Amniotic stem cell (primary cell): ENCODE results near the gene FBLN7.

Experiments
- DNase-seq: peaks from one replicate; lab custom pipeline; 2025; lab: John Stamatoyannopoulos, UW

The FBLN7 gene

DNA sequence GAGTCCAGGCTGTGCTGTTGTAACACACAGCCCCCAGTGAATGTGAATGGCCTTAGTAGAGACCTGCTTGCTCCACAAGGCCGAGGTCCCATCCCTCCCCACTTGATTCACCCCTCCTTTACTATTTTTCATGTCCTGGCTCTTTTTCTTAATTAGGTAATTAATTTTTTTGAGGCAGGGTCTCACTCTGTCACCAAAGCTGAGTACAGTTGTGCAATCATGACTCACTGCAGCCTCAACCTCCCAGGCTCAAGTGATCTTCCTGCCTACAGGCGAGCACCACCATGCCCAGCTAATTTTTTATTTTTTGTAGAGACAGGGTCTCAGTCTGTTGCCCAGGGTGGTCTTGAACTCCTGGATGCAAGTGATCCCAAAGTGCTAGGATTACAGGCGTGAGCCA is 19.3 kb downstream of the FBLN7 start:
- no peak for DNase-seq

DNA sequence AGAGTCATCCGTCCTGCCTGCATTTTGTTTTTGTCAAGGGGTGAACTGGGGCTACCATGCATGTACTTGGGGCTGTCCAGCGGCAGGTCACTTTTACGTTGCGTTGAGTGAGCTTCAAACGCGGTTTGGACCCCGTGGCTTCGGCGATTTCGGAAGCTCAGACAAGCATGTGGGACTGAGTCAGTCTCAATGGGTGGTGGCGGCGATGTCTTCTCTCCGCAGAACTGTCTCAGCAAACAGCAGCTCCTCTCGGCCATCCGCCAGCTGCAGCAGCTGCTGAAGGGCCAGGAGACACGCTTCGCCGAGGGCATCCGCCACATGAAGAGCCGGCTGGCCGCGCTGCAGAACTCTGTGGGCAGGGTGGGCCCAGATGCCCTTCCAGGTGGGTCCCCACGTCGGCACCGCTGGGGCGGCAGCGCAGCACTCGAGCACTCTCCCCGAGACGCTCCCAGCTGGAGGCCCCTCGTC is 21.3 kb downstream of the FBLN7 start:
- DNase-seq = no peak

DNA sequence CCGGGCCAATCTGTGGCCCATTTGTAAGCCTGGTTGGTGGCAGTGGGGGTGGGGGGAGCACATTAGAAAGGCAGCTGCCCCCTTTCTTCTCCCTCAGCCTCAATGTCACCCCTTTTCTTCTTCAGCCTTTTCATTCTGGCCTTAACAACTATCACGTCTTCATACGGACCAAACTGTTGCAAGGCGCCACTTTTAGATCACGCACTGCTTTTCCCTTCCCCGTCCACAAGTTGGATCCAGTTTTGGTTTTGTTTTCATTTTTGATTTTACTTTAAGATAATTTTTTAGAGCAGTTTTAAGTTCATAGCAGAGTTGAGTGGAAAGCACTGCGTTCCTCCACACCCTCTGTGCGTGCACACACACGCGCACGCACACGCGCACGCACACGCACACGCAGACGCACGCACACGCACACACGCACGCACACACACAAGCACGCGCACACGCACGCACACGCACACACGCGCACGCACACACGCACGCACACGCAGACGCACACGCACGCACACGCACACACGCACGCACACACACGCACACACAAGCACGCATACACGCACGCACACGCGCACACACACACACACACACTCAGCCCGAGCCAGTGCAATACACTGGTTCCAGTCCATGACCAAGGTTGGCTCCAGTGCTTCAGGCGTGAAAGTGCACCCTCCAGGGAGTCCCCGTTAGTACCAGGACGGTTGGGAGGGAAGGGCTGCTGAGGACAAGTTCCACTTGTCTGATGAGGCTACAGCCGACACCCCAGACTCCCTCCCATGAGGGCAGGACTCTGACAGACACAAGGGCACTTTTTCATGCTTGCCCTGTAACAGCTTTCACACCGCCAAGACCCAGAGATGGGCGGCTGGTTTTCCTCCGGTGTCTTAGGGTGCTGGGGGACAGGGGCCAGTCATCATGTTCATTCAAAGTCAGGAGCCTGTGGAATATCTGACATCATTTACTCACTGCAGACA is 22.4 kb downstream of the FBLN7 start:
- DNase-seq = no peak

DNA sequence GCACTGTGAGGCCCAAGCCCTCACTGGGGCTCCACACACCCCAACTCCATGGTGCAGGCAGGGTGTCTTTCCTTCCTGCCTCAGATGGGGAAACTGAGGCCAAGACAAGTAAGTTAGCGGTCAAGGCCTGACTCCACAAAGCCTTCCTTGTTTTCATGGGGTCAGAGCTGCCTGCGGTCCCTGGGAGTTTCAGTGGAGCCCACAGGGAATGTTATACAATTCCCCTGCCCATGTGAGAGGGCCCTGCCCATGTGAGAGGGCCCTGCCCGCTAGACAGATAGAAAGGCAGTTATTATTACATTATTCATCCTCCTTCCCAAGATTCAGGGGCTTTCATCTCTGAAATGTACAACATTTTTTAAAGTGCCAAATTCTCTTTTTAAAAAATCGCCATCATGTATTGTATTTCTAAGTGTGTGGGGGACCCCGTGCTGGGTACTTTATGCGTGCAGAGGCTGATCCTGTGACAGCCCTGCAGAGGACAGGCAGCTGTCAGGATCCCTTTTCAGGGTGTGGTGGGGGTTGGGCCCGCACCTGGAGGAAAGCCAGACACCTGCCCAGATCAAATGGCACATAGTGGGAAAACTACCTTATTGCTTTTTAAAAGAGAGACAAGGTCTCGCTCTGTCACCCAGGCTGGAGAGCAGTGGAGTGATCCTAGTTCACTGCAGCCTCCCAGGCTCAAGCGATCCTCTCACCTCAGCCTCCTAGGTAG is 23.4 kb downstream of the FBLN7 start:
- no peak for DNase-seq

DNA sequence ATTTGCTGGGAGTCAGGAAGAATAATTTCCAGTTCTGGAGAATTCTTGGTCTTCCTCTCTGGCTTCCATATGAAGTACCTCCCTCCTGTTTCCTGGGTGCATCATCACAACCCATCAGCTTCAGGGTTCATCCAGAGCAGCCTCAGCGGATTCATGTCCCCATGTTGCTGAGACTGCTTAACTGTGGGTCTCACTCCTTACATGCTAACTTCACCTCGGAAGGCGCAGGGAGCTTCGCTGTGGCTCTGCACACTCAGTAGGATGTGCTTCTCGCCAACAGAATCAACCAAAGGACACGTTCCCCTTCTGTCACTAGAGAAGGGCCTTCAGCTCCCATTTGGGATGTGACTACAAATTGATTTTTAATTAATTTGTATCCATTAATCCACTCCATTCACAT is 24.2 kb downstream of the FBLN7 start:
- no peak for DNase-seq

DNA sequence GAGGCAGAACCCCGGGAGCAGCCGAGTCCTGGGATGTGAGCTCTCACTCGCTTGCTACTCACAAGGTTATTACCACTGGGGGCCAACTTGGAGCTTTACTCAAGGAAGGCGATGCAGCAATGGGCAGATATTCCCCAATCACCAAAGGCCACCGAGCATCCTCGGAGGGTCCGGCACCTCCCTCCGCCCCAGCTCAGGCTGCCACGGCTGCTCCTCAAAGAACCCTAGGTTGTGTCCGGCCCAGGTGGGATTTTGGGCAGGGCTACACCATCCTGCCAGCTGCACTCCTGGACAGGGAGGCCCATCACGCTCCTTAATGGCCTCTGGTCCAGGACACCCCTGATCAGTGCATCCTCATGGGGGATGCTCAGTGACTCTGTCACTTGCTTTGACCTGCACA is 24.8 kb downstream of the FBLN7 start:
- DNase-seq = no peak

DNA sequence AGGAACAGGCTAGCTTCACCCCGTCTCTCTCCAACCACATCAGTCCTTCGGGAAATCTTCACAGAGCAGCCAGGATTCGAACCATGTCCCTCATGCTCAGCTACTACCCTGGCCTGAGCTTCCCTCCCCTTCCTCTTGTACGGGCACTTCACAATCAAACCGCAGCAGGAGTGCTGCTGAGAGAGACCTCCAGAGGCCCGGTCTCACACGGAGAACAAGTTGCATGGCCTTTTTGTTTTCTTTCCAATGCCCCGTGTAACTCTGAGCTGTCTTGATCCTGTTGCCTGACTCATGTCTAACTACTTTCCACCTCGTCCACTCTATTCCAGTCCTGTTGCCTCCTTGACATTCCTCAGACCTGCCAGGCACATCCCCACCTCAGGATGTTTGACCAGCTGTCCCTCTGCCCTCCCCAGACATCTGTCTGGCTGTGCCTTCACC is 25.4 kb downstream of the FBLN7 start:
- DNase-seq = no peak

DNA sequence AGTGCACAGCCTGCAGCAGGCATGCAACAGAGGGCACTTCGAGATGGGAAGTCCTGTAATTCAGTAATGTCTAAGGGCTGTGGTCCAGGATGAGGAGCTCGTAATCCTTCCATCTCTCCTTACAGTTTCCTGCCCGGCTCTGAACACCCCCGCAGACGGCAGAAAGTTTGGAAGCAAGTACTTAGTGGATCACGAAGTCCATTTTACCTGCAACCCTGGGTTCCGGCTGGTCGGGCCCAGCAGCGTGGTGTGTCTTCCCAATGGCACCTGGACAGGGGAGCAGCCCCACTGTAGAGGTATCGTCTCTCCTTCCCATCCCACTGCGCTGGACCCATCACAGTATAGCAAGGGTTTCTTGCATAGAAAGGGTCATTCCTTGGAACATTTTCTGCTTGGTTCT is 26.7 kb downstream of the FBLN7 start:
- DNase-seq = no peak

DNA sequence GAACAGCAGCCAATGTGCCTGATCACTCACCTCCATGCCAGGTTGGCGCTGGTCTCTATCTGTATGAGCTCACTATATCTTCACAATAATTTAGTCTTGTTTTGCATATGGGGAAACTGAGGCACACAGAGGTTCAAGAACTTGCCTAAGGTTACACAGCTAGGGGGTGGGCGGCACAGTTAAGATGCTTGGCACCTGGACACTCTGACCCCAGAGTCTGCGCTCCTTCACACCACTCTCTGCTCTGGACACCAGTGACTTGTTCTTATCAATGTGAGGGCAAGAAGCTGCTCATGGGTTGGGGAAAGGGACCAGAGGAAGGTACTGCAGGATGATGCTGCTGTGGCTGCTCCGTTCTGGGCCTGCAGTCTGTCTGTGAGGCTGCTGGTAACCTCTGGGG is 27.1 kb downstream of the FBLN7 start:
- DNase-seq = no peak

DNA sequence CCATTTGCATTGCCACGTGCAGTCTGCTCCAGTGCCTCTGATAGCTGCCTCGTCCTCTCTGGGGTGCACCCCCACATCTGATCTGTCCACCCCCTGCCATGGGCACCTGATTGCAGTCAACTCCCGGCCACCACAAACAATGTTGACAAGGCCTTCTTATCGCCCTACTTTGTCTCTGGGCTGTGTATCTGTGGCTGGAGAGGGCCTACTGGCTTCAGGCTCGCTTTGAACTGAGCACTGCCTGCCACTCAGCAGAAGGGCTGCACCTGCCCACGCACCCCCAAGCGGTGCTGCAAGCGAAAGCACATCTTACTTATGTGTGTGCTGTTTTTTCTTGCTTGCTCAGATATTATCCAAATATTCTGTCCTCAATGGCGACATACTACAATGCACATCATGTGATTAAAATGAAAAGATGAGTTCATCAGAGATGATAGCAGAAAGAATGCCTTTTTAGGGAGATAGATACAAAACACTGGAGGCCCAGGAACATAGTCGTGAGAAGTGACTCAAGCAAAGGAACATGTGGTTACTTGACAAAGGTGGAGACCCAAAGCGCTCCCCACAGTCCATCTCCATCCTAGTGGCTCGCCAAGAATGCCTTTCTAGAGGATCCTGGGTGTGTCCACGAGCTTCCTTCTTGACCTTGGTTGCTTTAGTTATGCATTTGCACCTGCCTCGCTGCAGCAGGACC is 28.8 kb downstream of the FBLN7 start:
- DNase-seq = no peak

DNA sequence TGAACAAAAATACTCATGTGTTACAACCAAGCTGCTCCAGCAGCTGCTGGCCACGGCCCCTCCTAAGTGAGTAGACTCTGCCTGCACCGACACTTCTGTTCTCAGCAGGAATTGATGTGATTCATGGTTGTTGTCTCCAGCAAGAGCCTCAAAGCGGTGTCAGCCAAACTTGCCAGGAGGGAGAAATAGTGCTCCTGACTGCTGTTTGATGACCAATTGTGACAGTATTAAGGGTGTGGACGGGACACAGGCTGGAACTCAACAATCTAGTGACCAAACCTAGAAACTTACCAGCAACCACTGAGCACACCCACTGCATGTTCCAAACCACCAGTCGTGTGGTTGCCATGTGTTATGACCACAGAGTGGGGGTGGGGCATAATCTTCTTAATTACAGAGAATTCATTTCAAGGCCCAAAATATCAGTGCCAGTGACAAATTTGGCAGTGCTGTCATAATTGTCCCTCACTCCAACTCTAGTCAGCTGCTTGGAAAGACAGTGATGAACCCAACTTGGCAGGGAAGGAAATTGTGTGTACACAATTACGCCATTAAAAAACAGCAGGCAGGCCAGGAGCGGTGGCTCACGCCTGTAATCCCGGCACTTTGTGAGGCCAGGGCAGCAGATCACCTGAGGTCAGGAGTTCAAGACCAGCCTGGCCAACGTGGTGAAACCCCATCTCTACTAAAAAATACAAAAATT is 30.4 kb downstream of the FBLN7 start:
- no peak for DNase-seq

DNA sequence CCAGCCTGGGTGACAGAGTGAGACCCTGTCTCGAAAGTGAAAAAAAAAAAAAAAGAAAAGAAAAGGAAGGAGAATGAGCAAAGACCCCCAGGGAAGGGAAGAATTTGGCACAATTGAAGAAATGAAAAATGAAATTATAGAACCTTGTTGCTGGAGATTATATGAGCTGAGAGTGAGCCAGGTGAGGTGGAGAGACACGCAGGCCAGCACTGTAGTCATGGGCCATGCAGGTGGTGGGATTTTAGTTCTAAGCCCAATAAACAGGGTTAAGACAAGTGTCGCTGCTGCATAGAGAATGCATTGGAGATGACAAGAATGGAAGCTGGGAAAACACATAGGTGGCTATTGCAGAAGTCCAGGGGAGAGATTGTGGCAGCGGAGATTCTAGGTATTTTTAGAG is 32.3 kb downstream of the FBLN7 start:
- DNase-seq = no peak

DNA sequence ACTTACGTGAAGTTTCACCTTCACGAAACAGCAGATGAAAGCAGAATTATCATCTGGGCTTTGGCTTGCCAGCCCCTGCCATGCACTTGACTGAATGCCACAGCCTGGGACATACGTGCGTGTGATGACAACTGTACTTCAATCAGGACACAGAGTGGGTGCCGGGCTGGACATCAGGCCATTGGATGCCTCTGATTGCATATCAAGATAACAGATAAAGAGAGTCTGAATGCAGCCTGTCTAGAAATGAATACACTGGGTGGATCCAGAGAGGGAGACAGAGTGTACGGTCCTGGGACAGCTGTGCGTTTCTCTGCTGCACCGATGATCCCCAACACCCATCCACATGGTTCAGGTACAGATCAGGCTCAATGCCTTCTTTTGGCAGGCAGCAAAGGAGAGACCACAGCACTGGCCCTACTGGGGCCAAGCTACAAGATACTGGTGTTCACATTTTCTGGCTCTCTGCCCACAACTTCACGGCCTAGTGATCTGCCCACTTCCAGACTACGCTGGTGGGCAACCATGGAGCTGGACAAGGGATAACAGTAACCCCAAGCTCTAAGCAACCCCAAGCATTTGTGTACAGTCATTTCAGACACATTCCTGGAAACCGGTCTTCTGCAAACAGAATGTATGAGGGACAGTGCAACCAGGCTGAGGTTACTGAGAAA is 35.6 kb downstream of the FBLN7 start:
- no peak for DNase-seq

DNA sequence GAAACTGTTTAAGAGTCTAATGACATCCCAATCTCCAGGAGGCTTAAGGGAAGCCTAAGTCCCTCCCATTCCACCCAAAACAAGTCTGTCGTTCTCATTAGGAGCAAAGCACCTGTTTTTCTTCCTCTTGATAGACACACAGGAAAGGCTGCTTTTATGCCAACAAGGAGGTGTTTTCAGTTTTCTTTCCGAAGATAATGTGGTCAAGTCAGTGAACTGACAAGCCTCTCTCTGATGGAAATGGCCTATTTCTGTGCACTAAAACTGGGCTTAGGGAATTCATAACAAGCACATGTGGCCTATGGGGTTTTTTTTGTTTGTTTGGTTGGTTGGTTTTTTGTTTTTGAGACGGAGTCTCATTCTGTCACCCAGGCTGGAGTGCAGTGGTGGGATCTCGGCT is 36.2 kb downstream of the FBLN7 start:
- no peak for DNase-seq

DNA sequence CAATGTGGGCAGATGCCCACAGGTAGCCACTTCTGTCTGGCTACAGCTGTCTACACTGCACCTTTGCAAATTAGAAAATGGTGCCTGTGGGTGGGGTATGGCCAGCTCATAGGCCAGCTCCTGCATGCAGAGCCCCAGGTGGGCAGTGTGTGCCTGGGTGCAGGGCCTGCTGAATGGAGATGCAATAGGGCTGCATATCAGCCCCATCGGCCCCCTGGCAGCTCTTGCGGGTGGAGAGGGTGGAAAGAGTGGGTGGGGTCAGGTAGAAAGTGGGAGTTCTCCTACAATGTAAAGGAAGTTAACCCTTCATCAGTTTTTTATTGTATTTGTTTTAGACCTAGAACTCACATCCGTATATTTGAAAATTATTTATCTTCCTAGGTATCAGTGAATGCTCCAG is 37.1 kb downstream of the FBLN7 start:
- DNase-seq = no peak

DNA sequence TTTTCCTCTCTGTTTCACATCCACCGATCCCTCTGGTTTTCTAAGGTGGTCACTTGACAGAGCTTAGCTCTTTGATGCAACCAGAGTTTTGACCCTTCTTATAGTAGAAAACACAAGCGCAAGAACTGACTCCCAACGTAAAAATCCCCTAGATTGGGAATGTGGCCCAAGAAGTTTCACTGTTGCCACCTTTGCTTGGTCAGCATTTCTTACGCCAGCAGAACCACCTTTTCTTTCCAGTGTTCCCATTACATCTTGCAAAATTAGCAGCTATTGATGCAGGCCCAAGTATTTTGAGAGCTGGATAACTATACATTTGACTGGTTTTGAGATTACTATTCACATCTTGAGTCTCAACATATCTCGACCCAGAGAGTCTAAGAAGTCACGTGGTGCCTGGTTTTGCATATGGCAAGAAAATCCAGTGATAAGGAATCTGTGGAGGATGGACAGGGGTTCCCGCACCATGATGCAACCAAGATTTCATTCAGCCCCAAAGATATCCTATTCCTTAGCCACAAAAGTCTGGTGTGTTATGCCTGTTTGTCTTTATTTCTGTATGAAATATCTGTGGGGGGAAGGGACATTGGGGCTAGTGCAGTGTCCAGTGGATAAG is 37.9 kb downstream of the FBLN7 start:
- DNase-seq = no peak

DNA sequence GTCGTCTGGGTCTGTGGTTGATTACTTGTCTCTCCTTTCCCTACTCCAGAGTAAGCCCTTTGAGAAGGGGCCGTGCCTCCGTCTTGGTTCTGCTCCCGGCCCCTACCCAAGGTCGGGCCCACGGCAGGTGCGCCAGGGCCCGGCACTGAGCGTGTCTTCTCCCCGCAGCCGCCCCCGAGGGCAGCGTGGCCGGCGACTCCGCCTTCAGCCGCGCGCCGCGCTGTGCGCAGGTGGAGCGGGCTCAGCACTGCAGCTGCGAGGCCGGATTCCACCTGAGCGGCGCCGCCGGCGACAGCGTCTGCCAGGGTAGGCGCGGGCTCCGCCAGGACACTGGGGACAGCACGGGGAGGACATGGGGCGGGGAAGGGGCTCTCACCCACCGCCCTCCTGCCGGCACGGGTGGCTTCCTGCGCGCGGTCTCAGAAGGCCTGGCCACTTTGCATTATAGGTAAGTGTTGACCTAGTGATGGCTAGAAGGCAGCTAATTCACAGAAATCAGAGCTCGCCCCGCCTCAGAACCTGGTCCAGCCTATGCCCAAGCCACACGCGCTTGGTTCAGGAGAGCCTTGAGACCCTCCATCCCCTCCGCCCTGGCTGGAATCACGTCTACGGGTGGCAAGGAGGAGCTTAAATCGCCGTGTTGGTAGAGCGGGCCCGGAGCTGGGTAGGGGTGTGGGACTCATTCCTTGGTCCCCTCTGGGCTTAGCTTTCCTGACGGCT is 43.5 kb downstream of the FBLN7 start:
- DNase-seq = no peak

DNA sequence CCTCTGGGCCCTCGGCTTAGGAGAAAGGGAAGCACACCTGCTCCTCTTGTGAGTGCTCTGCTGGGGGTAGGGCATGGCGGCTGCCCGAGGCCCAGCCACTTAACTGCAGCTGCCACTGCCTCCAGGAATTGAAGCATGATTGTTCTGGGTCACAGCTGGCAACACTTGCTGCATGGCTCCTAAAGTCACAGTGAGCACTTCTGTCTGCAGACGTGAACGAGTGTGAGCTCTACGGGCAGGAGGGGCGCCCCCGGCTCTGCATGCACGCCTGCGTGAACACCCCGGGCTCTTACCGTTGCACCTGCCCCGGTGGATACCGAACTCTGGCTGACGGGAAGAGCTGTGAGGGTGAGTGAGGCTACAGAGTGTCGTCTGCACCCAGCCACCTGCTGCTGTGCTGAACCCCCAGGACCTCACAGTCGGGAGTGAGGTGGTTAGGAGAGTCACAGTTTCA is 44.4 kb downstream of the FBLN7 start:
- no peak for DNase-seq

DNA sequence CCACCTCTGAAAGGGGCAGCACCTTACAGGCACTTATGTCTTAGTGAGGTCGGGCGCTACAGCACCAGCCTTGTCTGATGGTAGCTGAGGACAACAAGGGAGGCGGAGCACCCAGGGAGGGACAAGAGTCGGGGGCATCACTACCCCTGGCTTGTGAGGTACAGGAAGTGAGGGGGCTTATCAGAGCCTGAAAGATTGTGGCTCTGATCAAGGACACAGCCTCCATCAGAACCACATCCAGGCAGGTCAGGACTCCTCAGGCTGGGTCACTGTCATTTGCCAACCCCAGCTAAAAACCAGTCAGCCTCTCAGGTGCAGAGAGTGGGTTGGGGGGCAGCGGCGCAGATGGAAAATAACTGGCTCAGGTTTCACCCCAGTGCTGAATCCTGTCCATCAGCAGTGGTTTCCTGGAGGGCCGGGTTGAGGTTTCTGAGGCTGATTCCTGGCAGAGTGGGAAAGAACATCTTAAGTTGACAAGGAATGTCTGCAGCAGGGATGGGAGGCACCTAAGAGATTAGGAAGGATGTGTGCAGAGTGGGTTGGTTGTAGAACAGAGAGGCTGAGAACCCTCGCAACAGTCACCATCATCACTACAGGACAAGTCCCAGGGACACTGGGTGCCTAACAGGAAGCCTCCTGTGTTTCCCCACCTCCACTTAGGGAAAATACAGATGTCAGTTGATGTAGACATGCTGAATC is 45.3 kb downstream of the FBLN7 start:
- no peak for DNase-seq

DNA sequence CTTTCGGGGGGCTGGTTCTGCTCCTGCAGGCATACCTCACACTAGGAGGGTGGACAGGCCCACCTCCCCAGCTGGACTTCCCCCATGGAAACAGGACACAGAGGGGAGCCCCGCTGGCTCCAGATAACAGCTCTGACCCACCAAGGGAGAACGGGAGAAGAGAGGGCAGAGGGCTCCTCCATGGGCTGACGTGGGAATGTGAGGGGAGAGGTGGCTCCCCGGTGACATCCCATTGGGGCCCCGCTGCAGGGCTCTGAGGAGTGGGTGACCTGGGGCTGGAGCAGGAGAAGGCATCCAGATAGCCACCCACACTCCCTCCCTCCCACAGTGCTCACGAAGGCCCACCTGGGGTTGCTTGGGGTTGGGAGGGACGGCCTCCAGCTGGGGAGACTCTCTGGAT is 45.9 kb downstream of the FBLN7 start:
- no peak for DNase-seq
